Nephron progenitor cell (in vitro differentiated cells): ENCODE data around the gene RIMS3.

Experiments
- DNase-seq: peaks from one replicate; pipeline ENCODE4 v3.0.0; 2021
- H3K27ac Mint-ChIP-seq: 2 replicates; pipeline ENCODE4 v1.8.0; 2021; ENCODE audit warnings: mild to moderate bottlenecking, moderate library complexity, mixed read lengths
- H3K27me3 Mint-ChIP-seq: 2 replicates; pipeline ENCODE4 v1.8.0; 2021; ENCODE audit warnings: mild to moderate bottlenecking, low read depth, mixed read lengths; ENCODE audit not compliant: poor library complexity
- H3K36me3 Mint-ChIP-seq: 2 replicates; pipeline ENCODE4 v1.8.0; 2021; ENCODE audit warnings: low read depth, mixed read lengths
- H3K4me1 Mint-ChIP-seq: 2 replicates; pipeline ENCODE4 v1.8.0; 2021; ENCODE audit warnings: mixed read lengths
- H3K4me3 Mint-ChIP-seq: 2 replicates; pipeline ENCODE4 v1.8.0; 2021; ENCODE audit warnings: mild to moderate bottlenecking, moderate library complexity, mixed read lengths
- H3K9me3 Mint-ChIP-seq: 2 replicates; pipeline ENCODE4 v1.8.0; 2021; ENCODE audit warnings: mild to moderate bottlenecking, moderate library complexity, mixed read lengths
- CTCF ChIP-seq: fragments of 200-600 bp; sonication (generic); IDR thresholded peaks from 2 replicates; pipeline ENCODE4 v1.5.0; 2021; ENCODE audit warnings: antibody characterized with exemption

Gene RIMS3

GRCh38 chr1:40665335-40666171 is at the start of gene RIMS3:
Gene RIMS3, minus strand, starts transcription at chr1:40665682. Its CDS starts 23,757 bp downstream, at chr1:40641925.
- peak; percentile 93 for DNase-seq
- no peaks in the 10 kb centered on the region for H3K36me3 Mint-ChIP-seq
- peak within 1 kb of the TSS; percentile 87 for H3K4me3 Mint-ChIP-seq
- H3K9me3 Mint-ChIP-seq = peaks cover 4% of the 10 kb centered on the region
- peaks cover 18% of the 10 kb centered on the region for H3K27me3 Mint-ChIP-seq
- H3K27ac Mint-ChIP-seq = no peak within 1 kb of the TSS
- TF ChIP-seq CTCF = no peak
- peaks cover 44% of the 10 kb centered on the region for H3K4me1 Mint-ChIP-seq

GRCh38 chr1:40712997-40713396 is 47.5 kb upstream of the RIMS3 start:
- Mint-ChIP-seq H3K36me3 (peaks cover 9% of the 10 kb centered on the region), H3K4me1 (peaks cover 42% of the 10 kb centered on the region), H3K4me3 (no peak overlapping the region), H3K27ac (no peak overlapping the region), H3K9me3 (no peaks in the 10 kb centered on the region), H3K27me3 (no peaks in the 10 kb centered on the region)
- no peak for DNase-seq
- TF ChIP-seq CTCF = no peak

- DNase-seq = no peak
- H3K36me3 Mint-ChIP-seq = peaks cover 9% of the 10 kb centered on the region
- H3K9me3 Mint-ChIP-seq = no peaks in the 10 kb centered on the region
- H3K27ac Mint-ChIP-seq = no peak overlapping the region
- TF ChIP-seq CTCF = no peak
- H3K27me3 Mint-ChIP-seq = no peaks in the 10 kb centered on the region
- peaks cover 42% of the 10 kb centered on the region for H3K4me1 Mint-ChIP-seq
- no peak overlapping the region for H3K4me3 Mint-ChIP-seq
These were observed 47.0 kb upstream of the RIMS3 start for GRCh38 chr1:40712405-40712944.

- DNase-seq = no peak
- no peaks in the 10 kb centered on the region for H3K27me3 Mint-ChIP-seq
- peak overlapping the region; percentile 100 for H3K4me3 Mint-ChIP-seq
- peaks cover 42% of the 10 kb centered on the region for H3K4me1 Mint-ChIP-seq
- H3K9me3 Mint-ChIP-seq = no peaks in the 10 kb centered on the region
- H3K36me3 Mint-ChIP-seq = peaks cover 9% of the 10 kb centered on the region
- H3K27ac Mint-ChIP-seq = peak overlapping the region; percentile 56
- no peak for TF ChIP-seq CTCF
These were observed 46.3 kb upstream of the RIMS3 start for GRCh38 chr1:40711465-40712404.

GRCh38 chr1:40710581-40711315 is 45.3 kb upstream of the RIMS3 start:
- Mint-ChIP-seq H3K9me3 (no peaks in the 10 kb centered on the region), H3K27ac (peak overlapping the region; percentile 4), H3K4me3 (peak overlapping the region; percentile 100), H3K4me1 (peaks cover 42% of the 10 kb centered on the region), H3K27me3 (no peaks in the 10 kb centered on the region), H3K36me3 (peaks cover 9% of the 10 kb centered on the region)
- TF ChIP-seq CTCF = no peak
- no peak for DNase-seq
